NCI-H748 treated with DMSO at 0.1 percent for 48 hours (cell line): ENCODE data around the gene GSTA4.

Experiments used
- DNase-seq: peaks from one replicate; lab custom pipeline; 2025; lab: John Stamatoyannopoulos, UW

The GSTA4 gene

GRCh38 chr6:52995089-52995912 lies at the start of gene GSTA4:
Gene GSTA4, minus strand, starts transcription at chr6:52995284. Its CDS starts 1,041 bp downstream, at chr6:52994243.
- DNase-seq: peak; percentile 95

GRCh38 chr6:53044572-53044971 lies 49.5 kb upstream of the GSTA4 start:
- no peak for DNase-seq

DNA sequence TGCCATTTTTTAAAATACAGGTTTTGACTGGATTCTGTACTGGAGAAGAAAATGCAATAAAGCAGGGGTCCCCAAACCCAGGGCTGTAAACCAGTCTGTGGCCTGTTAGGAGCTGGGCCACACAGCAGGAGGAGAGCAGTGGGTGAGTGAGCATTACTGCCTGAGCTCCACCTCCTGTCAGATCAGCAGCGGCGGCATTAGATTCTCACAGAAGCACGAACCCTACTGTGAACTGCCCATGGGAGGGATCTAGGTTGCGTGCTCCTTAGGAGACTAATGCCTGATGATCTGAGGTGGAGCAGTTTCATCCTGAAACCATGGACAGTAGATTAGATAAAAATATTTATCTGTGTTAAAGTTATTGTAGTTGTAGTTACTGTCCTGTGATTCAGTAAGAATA lies 49.0 kb upstream of the GSTA4 start:
- DNase-seq: no peak

DNA sequence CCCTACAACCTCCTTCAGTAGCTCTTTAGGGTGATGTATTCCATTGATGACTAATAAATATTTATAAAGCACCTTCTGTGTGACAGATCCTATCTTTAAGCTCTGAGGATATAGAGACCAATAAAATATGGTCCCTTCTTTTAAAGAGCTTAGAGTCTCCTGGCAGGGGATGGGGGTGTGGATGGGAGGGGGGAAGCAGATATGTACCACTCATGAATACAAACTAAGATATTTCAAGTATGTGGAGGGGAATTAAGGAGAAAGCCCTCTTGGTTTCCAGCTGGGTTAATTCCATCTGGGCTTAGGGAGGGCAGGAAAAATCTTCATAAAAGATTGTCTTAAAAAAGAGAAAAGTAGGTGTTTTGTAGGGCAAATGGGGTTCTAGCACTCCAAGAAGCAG lies 48.5 kb upstream of the GSTA4 start:
- DNase-seq: no peak

DNA sequence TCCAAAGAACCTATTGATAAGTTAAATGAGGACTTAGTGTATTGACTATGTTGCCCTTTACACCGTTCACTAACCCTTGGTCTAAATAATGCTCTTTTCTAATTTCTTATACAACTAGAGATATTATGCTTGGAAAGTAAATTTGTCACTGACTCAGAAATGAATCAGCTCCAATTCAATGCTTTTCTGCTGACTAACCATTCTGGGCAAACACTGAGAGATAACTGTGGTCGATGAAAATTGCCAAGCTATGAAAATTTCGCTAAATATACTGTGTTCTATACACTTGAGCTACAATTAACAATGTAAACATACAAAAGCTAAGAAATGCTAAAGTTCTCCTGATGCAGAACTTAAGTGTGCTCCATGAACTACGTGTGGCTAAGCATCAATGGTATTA lies 47.0 kb upstream of the GSTA4 start:
- no peak for DNase-seq

- no peak for DNase-seq
Measured at GRCh38 chr6:53041356-53041755, 46.3 kb upstream of the GSTA4 start.

DNA sequence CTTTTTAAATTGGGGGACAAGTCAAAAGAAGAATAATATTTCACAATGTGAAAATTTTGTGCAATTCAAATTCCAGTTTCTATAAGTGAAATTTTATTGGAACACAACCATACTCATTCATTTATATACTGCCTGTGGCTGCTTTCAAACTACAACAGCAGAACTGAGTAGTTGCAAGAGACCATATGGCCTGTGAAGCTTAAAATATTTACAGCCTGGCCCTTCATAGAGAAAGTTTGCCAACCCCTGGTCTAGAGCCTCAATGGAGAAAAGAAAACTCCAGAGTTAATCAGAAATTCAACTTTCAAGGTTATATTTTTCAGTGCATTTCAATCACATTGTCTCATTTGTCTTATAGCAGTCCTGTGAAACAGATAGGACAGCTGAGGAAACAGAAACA lies 43.5 kb upstream of the GSTA4 start:
- no peak for DNase-seq

DNA sequence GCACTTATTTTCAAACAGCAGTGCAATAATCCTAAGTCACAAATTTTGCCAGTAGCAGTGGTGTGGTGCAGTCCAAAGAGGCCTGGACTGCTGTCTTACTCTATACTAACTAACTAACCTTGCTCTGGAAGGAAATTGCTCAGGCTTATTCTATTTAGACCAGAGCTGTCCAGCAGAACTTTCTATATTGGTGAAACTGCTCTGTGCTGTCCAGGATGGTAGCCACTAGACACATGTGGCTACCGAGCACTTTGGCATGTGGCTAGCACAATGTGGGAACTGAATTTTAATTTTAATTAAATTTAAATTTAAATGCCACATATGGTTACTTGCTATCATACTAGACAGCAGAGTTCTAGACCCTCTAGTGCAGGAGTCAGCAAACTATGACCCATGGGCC lies 43.1 kb upstream of the GSTA4 start:
- DNase-seq: no peak

GRCh38 chr6:53035549-53036213 lies 40.6 kb upstream of the GSTA4 start:
- no peak for DNase-seq

GRCh38 chr6:53033764-53034163 lies 38.7 kb upstream of the GSTA4 start:
- DNase-seq: no peak

DNA sequence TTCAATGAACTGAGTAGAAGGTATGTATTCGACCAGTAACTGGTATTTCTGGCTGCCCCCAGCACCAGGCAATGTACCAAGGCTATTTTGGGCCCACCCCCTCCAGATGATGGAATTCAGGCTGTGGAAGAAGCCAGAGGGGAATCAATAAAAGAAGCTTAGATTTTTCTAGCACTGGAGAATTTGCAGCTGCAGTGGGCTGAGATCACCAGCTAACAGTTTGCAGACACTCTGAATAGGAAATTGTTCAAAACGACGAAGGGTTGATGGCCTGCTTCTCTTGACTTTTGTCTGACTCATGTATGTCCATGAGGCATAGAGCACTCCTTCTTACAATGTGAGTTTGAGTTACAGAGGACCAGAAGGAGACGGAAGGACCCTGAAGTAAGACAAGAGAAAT lies 37.8 kb upstream of the GSTA4 start:
- DNase-seq: no peak

DNA sequence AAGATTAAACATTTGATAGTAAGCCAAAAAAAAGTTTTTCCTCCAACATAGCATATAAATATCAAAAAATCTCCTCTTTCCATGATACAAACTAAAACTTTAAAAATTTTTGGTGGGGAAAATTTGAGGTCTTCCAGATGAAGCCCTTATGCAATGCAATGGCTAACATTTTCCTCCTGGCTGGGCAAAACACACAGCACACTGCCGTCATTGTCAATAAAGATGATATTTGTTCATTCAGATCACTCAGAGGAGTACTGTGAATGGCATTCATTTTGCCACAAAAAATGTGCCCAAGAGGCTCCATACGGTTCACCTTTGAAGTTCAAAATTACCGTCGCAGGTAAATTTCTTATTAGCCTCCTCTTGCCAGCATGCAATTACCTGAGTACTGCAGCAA lies 36.2 kb upstream of the GSTA4 start:
- no peak for DNase-seq

- DNase-seq: no peak
Measured at GRCh38 chr6:53029761-53030160, 34.7 kb upstream of the GSTA4 start.

DNA sequence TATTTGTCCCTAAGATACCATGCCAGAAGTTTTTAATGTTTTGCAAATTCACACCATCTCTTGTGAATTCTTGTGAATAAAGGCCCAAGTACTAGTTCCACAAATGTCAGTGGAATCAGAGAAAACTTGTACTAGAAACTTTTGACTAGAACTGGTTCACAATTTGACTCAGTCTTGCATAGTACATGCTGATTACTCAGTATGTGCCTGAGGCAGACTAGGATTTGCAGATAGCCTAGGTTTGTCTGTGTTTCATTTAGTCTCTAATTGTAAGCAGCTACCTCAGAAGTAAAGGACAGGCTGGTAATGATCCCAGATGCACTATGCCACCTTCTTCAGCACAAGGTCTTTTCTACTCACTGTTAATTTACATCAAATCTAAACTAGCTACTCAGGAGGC lies 34.2 kb upstream of the GSTA4 start:
- DNase-seq: no peak

GRCh38 chr6:53028467-53028866 lies 33.4 kb upstream of the GSTA4 start:
- DNase-seq: no peak

- DNase-seq: no peak
Measured at GRCh38 chr6:53027131-53027718, 32.1 kb upstream of the GSTA4 start.

DNA sequence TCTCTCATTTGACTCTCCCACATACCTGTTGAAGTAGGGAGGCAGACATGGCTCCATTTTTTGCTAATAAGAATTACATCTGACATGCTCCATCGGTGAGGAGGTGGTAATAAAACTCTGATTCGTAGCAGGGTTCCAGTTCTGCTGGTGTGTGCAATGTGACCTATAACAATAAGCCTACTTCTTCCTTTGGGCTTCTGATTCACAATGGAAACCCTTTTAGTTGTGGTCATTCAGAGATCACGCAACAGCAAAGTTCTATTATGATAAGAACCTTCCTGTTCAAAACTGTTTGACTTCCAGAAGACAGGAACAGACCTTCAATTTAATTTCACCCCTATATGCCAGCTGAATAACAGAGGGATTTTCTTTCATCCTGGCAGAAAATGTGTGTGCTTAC lies 31.4 kb upstream of the GSTA4 start:
- DNase-seq: no peak

DNA sequence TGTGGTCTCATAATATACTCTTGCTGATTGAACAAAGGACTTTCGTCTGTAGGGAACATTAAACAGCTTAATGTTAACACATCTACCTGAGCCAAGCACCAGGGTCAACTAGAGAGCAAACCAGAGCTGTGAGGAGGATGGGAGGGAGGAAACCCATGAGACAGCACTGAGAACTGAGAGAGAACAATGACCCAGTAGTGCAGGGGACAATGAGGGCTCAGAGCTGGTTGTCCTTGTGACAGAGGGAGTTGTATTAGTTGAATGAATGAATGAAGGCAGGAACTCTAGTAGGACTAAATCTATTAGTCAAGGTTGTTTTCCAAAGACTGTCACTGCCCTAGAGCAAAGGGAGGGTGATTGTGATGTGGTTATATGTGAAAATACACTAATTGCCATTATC lies 28.2 kb upstream of the GSTA4 start:
- DNase-seq: no peak

GRCh38 chr6:53020005-53020744 lies 25.1 kb upstream of the GSTA4 start:
- DNase-seq: no peak

GRCh38 chr6:53018446-53018845 lies 23.4 kb upstream of the GSTA4 start:
- DNase-seq: no peak

DNA sequence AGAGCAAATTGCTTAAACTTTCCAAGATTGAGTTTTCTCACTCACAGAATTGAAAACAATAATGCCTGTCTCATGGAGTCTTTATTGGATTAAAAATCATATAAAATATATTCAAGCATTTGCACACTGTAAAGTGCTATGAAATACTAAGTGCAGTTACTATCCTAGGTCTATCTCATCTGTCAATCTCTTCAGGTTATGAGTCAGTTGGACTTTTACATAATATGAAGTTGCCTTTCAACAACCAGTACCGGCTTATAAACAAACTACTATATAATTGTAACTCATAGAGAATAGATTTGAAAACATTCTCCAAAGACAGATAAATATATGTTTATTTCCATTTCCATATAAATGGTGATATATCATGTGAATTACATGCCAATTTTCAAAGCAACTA lies 20.4 kb upstream of the GSTA4 start:
- no peak for DNase-seq

GRCh38 chr6:53014744-53015143 lies 19.7 kb upstream of the GSTA4 start:
- DNase-seq: no peak

- no peak for DNase-seq
Measured at GRCh38 chr6:53014063-53014462, 19.0 kb upstream of the GSTA4 start.
